ENCODE data around the gene ROR1.

The ROR1 gene

DNA sequence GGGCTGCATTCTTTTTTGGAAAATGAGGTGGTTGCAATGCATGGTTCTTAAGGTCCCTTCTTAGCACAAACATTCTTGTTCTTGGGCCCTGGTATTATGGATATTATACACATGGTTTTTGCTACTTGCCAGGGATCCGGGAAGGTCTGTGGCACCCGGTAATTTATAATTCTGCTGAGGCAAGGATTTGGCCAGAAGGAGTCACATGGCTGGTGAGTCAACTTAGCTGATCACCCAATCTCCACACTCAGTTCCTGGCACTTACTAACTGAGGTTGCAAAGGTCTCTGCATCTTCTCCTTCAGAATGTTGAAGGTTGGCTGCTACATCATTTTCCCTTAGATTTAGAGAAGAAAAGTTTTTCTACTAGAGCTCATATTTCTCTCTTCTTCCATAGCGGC lies 112.5 kb downstream of the ROR1 start:
- no peak for DNase-seq

DNA sequence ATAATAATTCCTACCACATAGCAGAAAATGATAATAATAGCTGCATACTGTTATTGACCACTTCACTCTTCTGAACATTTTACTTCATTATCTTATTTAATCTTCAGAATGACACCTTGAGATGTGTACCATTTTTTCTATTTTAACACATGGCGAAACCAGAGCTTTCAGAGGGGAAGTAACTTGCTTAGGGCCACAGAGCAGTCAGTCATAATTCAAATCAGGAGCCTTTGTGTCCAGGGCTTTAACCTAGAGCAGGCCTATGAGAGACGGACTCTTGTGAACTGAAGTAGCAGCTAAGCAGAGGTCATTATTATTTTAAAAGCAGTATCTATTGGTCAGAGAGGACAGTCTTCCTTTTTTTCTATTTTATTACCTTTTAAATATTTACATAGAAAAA lies 114.0 kb downstream of the ROR1 start:
- no peak for DNase-seq

DNA sequence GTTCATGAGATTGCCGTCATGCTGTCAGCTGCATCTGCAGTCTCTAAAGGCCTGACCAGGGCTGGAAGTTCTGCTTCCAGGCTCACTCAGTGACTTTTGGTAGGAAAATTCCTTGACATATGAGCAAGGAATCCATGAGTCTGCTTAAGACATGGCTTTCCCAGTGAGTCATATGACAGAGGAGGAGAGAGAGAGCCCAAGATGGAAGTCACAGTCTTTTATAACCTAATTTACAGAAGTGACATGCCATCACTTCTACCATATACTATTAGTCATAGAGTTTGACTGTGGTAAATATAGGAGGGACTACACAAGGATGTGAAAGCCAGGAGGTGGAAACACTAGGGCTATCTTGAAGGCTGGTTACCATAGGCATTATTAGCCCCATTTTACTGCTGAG lies 115.2 kb downstream of the ROR1 start:
- DNase-seq, result no peak

DNA sequence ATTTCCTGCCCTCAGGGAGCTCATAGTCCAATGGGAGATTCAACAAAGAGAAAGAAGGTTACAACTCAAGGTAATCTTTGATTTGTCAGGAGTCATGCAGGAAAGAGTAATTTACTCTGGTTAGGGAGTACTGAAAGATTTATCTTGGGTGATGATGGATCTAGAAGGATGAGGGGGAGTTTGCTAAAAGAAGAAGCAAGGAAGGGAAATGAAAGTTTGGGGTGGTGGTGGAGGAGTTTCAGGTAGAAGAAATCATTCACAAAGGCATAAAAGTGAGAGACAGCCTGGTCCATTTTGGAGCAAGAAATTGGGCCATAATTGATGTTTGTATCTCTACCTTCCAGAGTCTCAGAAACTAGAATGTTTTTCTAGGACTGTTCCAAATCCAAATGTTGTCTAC lies 116.7 kb downstream of the ROR1 start:
- DNase-seq, result no peak

DNA sequence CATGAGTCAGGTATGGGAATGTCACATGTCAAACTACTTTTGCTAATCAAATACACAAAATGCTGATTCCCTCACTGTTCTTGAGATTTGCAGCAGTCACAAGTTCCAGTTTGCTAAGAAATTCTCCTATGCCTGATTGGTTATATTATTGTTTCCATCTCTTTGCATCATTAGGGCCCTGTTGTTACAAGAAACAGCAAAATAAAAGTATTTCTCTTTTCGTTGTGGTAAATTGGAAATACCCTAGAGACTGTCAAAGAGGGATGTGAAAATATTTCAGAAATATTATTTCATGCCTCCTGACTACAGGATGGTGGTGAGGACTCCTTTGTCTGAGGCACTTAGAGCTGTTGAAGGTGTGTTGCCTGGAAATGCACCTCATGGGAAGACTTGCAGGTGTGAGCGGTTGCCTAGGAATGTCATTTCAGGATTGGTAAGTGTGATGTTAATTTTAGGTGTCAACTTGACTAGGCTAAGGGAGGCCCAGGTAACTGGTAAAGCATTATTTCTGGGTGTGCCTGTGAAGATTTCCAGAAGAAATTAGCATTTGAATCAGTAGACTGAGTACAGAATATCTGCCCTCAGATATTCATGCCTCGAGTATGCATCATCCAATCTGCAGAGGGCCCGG lies 117.4 kb downstream of the ROR1 start:
- DNase-seq, result no peak

DNA sequence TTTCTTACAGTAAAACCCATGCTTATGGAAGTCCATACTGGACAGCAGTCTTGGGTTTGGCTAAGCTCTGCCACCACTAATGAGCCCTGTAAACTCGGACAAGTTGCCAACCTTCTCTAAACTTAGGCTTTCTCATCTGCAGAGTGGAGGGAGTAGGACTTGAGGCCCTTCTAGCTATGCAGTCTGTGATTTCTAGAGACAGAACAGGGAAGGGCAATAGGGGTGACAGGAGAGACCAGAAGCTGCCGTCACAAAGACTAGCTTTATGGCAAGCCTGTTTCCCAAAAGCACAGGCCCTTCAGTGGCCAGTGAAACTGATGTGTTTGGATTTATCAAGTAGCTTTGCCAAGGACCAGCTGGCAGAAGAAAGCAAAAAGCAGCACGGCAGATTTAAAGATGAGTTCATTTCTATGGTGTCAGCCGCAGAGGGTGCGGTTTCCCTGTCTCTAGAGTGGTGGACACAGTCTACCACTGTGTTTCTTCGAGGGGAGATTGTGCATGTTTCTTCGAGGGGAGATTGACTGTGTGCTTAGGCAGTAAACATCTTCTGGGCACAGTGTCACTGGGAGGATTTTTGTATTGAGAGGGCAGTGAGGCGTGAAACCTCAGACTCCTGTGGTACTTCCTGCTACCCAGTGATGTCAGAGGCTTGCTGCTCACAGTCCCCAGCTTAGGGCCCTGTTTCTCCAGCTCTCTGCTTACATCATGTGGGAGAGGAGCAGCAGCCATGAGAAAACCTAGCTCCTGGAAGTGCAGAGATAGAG lies 119.0 kb downstream of the ROR1 start:
- peak; percentile 27 for DNase-seq

DNA sequence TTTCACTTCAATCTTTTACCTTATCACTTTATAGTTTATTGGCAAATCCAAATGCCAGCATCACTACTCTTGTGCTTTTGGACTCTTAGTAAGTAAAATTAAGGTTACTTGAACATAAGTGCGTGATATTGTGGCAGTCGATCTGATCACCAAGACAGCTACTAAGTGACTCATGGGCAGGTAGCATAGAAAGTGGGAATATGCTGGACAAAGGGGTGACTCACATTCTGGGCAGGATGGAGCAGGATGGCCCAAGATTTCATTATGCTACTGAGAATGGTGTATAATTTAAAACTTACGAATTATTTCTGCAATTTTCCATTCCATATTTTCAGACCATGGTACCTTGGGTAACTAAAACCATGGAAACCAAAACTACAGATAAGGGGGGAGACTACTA lies 120.2 kb downstream of the ROR1 start:
- no peak for DNase-seq

DNA sequence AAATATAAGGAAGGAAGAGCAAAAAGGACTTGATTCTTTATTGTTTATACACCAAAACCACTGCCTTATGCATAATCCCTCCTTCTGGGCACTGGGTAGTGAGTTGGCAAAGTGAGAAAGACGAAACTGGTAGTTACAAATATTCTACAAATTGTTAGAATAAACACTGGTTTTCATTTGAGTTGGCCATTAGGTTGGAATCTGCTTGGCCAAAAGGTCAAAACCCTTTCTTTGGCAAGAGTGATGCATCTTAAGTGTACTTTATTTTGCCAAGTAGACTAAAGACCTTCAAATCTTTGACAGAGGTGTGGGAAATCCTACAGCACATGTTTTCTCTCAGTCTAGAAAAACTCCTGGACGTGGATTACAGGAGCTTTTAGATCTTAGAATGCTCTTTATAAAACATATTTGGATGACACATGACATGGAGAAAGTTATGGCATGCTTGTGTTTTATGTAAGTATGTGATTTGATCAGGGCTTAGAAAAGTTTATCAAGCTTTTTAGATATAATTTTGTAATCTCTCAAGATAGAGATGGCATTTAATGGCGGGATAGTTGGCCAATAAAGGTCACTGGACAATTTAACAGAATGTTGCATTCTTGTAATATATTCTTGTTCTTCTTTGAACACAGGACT lies 120.9 kb downstream of the ROR1 start:
- no peak for DNase-seq

DNA sequence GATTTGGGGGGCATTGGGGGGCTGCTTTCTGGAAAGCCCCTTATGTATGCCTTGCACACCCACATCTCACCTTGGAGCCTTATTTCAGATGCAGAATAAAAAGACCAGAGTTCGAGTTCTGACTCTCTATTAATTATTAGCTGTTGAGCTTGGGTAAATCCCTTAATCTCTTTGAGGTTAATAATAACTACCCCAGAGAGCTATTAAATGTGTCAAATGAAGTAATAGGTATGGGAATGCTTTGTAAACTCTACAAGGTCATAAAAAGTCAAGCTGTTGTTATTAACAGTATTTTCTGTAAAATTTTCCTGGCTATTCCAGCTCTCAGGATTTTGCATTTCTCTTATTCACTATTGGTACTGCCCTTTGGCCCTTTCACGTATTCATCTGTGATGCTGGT lies 122.9 kb downstream of the ROR1 start:
- DNase-seq, result no peak

DNA sequence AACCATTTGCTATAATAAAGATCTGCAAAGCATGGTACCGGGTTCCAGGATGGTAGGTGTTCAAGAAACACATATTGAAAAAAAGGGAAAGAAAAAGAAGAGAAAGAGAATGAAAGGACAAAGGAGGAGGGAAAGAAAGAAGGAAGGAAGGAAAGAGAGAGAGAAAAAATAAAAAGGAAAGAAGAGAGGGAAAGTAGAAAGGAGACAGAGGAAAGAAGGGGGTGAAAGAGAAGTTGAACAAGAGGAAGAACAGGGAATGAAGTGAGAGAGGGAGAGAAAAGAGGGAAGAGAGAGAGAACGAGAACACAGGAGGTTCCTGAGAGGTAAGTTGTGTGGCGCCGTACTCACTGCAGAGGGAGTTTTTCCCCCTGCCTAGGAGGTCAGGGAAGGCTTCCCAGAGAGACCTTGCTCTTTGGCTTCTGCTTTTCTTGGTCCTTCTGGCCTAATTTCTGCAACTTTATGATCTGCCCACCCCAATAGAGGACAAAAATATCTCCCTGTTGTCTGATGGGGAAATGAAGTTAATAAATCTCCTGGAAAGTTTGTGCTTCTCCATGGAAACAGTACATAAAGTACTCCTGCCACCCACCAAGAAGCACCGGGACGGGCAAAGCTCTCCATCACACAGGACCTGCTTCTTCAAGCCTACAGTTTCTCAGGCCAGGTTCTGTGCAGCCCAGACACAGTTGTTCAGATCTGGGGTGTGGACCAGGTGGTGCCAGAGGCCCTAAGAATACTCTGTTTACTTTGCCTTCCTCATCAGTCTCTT lies 124.8 kb downstream of the ROR1 start:
- no peak for DNase-seq

DNA sequence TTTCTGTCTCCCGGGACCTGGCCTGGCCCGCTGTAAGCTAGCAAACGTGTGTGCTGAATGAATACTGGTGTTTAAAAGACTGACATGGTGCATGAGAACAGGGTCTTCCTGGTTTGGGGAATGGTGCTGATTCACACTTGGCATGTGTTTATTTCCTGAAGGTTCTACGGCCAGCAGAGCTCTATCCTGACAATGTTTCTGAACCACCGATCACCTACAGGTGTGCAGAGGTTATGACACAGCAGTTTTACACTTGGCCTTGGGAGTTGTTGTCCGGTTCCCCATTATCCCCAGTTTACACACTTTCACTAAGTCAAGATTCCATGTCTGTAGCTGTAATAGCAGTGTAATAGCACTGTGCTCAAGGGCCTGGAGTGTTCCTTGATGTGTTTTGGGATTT lies 127.3 kb downstream of the ROR1 start:
- DNase-seq, result no peak

DNA sequence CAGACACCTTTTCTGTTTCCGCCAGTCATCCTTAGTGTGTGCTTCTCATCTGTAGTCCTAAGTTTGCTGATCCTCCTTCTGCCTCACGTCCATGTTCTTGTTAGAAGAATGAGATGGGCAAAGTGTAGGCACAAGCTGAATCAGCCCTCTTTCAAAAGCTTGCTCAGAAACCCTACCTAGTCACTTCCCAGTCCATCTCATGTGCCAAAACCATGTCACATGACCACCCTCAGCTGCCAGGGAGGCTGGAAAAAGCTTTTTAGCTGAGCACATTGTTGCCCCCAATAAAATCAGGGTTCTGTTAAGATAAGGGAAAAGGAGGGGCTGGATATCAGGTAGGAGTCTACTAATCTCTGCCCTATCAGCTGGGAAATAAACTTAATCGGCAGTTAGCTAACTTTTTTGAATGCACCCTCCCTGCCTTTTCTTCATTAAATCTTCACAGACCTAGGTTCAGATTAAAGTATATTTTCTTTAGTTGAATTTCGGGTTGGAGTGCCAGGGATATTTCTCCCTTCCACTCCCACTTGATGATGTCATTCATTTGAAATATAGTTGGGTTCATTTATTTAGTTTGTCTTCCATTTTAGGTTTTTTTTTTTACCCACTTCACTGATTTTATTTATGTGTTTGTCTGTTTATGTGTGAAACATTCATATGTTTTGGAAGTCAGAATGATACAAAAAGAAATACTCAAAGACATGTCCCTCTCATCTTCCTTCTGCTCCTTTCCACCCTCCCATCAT lies 129.2 kb downstream of the ROR1 start:
- no peak for DNase-seq

DNA sequence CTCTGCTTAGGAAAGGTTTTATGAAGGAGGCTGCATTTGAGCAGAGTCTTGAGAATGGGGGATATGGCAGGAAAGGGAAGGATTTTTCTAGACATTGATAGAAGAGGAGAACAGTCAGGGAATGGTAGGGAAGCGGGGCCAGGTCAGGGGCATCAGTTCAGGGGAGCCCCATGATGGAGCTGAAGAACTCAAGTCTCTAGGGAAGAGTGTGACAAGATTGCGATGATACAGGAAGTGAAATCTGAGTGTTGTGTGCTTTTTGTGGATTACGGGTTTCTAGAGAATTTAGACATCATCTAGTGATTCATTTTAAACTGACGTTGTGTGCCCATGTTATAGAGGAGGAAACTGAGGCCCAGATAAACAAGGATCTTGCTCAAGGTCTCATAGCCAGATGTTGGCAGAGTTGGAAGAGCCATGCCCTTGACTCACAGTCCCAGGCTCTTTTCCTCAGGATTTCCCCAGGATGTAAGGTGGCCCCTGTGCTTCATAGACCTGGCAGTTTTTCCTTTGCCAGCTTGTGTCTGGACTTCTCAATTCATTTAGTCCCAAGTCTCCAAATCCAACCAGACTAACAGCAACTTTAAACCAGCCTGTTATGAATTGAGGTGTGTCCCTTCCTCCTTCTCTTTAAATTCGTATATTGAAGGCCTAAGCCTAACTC lies 130.3 kb downstream of the ROR1 start:
- no peak for DNase-seq

DNA sequence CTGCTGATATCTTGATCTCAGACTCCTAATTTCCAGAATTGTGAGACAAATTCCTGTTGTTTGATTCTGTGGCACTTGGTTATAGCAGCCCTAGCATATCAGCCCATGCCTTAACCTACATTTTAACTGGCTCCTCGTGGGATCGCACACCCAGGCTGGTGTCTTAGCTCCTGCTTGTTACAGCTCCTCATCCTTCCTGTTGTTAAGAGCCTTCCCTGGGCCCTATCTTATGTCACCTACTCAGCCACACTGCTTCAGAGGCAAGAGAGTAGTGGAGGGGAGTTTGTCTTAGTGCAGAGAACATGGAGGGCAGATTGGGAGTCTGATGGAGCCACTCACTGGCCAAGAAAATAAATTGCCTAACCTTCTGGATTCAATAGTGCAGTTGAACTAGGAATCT lies 131.0 kb downstream of the ROR1 start:
- DNase-seq, result no peak

DNA sequence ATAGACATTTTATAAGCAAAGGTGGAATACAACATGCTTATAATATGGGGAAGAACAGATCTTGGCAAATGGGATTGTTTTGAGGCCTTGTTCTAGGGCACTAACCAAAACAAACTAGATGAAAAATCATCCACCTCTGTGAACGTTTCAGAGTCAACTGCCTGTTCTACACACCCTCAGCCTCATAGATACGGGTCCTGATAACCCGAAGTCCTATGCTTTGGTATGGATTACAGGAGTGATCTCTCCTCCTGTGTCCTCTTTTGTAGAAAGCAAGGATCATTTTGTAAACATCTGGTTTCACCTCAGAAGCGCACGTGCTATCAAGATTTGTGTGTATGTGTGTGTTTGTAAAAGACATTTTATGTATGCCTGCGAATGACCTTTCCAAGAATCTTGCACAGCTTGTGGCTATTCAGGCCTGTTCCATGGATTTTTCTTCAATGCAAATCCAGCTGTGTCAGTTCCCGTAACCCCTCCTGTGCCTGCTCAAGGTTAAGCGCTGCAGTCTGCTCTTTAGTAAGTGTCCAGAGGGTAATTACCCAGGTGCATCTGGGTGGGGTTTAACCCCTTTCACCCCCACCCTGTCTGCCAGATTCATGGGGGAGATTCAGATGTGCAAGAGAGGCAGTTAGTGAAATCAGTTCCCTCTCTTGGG lies 132.4 kb downstream of the ROR1 start:
- no peak for DNase-seq

DNA sequence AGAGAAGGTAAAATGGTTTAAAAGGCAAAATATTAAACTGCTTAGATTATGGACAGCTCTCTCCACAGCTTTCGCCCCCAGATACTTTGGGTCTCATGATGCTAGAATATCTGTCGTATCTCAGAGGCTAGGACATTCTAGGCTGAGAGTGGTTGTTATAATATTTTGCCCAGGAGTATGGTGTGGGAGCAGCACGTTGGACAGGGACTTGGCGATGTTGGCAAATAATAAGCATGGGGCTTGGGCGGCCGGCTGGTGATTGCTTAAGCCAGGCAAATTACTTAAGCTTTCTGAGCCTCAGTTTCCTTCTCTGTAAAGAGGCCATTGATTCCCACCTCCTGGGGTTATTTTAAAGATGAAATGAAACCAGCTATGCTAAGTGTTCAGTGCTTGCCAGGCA lies 133.2 kb downstream of the ROR1 start:
- DNase-seq, result no peak

DNA sequence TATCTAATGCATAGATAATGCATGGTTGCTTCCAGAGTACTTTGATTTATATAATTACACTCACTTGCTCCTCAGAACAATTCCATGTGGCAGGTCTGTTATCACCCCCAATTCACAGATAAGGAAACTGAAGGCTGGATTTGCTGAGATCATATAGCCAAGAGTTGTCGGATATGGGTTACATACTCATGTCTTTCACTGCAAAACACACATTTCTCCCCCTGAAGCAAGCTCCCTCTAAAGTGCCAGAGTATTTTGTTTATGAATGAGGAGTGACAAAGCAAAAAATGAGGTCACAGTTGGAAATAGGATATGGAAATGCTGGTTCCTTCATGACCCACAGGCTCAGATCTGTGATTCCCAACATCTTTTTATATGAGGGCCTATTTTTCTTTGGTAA lies 134.2 kb downstream of the ROR1 start:
- DNase-seq, result no peak

DNA sequence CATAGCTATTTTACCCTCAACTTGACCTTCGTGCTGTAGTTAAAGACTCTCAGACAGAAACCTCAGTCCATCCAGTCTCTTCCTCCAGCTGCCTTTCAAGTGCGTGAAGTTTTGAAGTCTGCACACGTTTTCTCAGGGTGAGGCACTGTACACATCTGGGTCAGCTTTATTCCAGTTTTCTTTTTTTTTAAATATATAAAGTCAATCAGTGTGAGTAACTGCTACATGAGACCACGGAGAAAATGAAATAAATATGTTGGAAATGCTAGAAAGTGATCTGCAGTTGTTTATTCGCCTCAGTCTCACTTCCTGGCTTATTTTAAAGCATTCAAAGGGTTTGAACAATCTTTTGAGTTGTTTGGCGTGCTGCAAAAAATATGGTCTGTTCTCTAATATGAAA lies 135.7 kb downstream of the ROR1 start:
- DNase-seq, result no peak

DNA sequence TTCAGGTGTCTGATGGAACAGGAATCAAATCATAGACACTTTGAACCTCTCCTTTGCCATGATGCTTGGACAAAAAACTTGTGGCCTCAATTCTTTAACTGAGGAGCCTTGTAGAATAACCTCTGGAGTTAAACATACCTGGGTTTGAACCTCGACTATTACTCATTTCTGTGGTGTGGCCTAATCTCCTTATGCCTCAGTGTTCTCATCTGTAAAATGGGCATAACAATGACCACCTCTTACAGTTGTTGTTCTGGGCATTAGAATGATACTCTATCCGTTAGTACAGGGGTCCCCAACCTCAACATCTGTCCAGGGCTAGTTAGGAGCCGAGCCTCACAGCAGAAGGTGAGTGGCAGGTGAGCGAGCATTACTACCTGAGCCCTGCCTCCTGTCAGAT lies 137.2 kb downstream of the ROR1 start:
- DNase-seq, result no peak

DNA sequence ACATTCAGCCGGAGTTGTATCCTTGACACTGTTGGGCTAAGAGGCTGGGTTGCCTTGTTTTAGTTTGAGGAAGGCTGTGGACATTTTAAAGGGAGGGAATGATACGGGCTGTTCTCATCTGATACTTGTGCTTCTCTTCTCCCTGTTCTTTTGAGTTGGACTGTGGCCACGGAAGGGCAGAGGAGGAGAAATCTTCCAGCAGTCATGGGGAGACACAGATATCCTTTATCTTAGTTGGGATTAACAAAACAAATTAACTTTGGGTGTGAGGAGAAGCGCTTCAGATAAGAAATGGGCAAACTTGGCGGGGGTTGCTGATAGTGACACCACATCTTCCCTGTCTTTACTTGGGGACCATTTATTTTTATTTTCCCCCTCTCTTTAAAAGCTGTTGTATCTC lies 138.8 kb downstream of the ROR1 start:
- DNase-seq, result no peak

DNA sequence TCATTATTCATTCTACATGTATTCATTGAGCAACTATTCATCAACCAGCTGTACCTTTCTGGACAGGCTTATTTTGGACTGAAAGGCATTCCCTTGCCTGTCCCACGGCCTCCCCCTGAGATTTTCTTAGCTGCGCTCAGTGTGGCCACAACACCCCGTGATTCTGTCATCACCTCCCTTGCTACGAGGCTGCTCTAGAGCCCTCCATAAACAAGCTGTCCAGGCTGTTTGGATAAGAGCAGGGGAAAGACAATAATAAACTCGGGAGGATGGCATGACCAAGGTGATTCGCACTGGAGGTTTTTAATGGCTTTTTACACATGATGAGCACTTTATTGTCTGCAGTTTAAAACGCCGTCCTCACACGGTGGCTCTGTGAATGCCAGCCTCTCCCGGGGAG lies 139.7 kb downstream of the ROR1 start:
- DNase-seq, result no peak

DNA sequence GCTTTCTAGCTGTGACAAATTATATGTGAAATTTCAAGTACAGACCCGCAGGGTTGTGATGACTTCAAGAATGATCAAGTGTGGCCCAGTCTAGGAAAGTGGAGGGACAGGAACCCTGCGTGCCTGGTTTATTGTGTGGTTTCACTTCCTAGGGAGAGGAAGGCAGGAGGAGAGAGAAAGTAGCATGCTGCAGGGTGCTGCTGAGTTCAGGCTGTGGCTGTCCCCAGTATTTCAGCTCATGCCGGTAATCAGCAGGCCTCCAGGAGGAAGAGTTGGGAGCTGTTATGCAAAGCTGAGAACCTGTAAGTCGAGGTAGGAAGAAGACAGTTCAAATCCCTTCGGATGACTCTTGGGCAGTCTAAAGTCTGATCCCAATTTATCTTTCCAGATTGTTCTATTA lies 140.4 kb downstream of the ROR1 start:
- DNase-seq, result no peak

Data from GF-D8 (cell line).